ENCODE results near the gene RDH5.
A peak's percentile ranks its signal among the peaks of the same experiment; 100 is the strongest.
"Not testable (repeated sequence)": the region's sequence is repeated elsewhere in the genome, so short reads cannot be mapped to it uniquely, and the experiment has no call there.

Gene RDH5

GRCh38 chr12:55748230-55748993 lies 28.2 kb downstream of the RDH5 start:
- DNase-seq, result no peak

GRCh38 chr12:55755246-55755645 lies 35.1 kb downstream of the RDH5 start:
- no peak for DNase-seq

- no peak for DNase-seq
These were observed 37.5 kb downstream of the RDH5 start for GRCh38 chr12:55757701-55758100.

- not testable (repeated sequence) for DNase-seq
These were observed 38.4 kb downstream of the RDH5 start for GRCh38 chr12:55758575-55758974.

- DNase-seq, result no peak
These were observed 40.5 kb downstream of the RDH5 start for GRCh38 chr12:55760663-55761062.

GRCh38 chr12:55762646-55763045 lies 42.5 kb downstream of the RDH5 start:
- DNase-seq, result no peak

- peak; percentile 80 for DNase-seq
These were observed 45.6 kb downstream of the RDH5 start for GRCh38 chr12:55765736-55766290.

GRCh38 chr12:55767156-55767555 lies 47.0 kb downstream of the RDH5 start:
- DNase-seq, result no peak

- DNase-seq, result no peak
These were observed 51.5 kb downstream of the RDH5 start for GRCh38 chr12:55771736-55772135.
